ENCODE results near the gene LARGE1.

The LARGE1 gene

DNA sequence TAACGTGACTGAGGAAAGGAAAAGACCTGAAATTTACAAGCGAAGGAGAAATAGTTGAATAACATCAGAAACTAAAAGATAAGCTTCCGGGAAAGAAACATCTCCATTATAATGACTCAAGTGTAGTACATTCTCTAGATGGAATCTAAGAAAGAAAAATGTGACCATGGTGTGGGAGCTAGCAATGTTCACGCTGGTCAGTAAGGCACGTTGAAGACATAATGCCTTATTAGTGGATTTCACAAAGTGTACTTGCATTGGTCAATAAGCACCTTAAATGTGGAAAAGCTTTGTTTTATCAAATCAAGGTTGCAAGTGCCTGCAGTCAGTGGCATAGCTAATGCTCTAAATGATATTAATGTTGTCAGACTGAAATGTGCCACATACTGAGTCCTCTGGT, 2.8 kb upstream of the LARGE1 start:
- in situ Hi-C loops (cut with MboI; ENCODE audit: low sequenced_read_pairs, unreplicated experiment), result loop anchor here (10.0 kb wide), 1 partner anchor 182 kb away; no protein-coding TSS in a partner anchor
- no peak for DNase-seq (ENCODE audit: low spot score)
- TF ChIP-seq, protein P1, sequence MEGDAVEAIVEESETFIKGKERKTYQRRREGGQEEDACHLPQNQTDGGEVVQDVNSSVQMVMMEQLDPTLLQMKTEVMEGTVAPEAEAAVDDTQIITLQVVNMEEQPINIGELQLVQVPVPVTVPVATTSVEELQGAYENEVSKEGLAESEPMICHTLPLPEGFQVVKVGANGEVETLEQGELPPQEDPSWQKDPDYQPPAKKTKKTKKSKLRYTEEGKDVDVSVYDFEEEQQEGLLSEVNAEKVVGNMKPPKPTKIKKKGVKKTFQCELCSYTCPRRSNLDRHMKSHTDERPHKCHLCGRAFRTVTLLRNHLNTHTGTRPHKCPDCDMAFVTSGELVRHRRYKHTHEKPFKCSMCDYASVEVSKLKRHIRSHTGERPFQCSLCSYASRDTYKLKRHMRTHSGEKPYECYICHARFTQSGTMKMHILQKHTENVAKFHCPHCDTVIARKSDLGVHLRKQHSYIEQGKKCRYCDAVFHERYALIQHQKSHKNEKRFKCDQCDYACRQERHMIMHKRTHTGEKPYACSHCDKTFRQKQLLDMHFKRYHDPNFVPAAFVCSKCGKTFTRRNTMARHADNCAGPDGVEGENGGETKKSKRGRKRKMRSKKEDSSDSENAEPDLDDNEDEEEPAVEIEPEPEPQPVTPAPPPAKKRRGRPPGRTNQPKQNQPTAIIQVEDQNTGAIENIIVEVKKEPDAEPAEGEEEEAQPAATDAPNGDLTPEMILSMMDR (IDR thresholded peaks at IDR 0.05; ENCODE audit: borderline replicate concordance, control extremely low read depth, extremely low read depth, insufficient read depth, missing control alignments), result no peak

DNA sequence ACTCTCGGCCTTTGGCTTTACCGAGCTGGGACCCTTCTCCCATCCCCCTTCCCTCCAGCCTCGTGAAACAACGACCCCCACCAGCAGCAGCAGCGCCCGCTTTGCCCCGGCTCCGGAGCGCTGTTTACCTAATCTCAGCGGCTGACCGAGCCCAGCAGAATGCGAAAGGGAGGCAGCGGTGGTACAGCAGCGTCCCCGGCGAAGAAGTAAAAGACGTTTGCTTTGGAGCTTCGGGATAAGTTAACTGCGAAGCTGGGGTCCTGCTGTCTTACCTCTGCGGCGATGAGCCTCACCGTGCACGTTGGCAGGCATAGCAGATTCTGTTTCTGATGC, 2.0 kb upstream of the LARGE1 start:
- TF ChIP-seq, protein P1 (IDR thresholded peaks at IDR 0.05; ENCODE audit: borderline replicate concordance, control extremely low read depth, extremely low read depth, insufficient read depth, missing control alignments), result no peak
- in situ Hi-C loops (cut with MboI; ENCODE audit: low sequenced_read_pairs, unreplicated experiment), result loop anchor here (10.0 kb wide), 1 partner anchor 182 kb away; no protein-coding TSS in a partner anchor
- no peak for DNase-seq (ENCODE audit: low spot score)

DNA sequence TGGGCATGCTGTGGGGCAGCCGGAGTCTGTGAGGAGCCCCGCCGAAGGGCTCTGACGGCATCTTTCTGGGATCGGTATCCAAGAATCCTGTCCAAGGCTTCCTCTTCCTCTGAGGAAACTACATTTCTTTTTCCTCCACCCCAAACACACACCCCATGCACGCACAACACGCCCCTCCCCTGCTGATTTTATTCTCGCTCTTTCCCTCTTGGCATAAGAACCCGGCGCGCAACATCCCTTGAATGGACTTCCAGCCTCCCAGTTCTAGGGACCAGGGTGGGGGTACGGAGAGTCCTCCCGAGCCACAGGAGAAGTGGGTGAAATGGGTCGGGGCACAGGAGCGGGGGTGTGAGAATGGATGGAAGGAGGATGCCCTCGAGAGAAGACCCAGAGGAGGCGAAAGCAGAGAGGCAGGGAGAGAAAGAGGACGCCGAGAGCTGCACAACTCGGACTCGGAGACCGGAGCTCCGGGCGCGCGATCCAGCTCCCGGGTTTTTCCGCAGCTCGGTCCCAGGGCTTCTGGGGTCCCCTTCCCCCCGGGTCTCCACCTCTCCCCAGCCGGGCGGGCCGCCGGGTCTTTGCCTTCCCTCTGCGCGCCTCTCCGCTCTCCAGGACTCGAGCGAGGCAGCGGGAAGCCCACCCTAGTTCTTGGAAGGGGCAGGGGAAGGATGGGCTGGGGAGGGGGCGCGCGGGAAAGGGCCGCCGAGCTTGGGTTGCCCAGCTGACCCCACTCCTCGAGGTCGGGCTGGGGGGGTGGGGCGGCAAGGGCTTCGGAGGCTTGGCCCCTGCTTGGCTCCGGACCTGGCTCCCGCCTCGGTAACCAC, 1.5 kb upstream of the LARGE1 start:
- DNase-seq (ENCODE audit: low spot score), result peak; percentile 74
- in situ Hi-C loops (cut with MboI; ENCODE audit: low sequenced_read_pairs, unreplicated experiment), result loop anchor here (10.0 kb wide), 1 partner anchor 183 kb away; no protein-coding TSS in a partner anchor
- TF ChIP-seq, protein P1 (IDR thresholded peaks at IDR 0.05; ENCODE audit: borderline replicate concordance, control extremely low read depth, extremely low read depth, insufficient read depth, missing control alignments), result no peak

DNA sequence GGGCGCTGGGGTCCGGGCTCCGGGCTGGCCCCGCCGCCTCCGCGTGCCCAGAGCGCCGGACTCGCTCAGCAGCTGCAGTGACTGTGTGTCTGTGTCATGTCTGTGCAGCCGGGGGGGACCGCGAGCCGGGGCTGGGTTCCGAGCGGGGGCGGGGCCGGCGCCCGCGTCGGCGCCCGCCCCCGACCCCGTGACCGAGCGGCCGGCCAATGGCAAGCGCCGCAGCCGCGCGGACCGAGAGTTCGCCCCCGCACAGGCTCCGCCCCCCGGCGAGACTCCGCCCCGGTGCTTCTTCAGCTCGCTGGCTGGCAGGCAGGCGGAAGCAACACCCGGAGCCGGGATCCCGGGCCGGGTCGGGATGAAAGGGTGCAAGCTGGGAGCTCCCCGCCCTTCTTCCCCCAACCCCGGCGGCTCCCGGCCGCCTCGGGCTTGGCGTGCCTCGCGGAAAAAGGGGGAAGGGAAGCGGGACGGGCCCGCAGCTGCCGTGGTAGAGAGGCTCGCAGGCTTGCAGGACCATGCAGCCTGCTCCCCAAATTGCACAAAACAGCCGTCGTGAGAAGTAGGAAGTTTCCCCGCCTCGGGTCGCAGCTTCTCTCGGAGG, 750 bp upstream of the LARGE1 start:
- DNase-seq (ENCODE audit: low spot score), result peak; percentile 96
- TF ChIP-seq, protein P1 (IDR thresholded peaks at IDR 0.05; ENCODE audit: borderline replicate concordance, control extremely low read depth, extremely low read depth, insufficient read depth, missing control alignments), result no peak
- in situ Hi-C loops (cut with MboI; ENCODE audit: low sequenced_read_pairs, unreplicated experiment), result loop anchor here (10.0 kb wide), 1 partner anchor 184 kb away; no protein-coding TSS in a partner anchor

DNA sequence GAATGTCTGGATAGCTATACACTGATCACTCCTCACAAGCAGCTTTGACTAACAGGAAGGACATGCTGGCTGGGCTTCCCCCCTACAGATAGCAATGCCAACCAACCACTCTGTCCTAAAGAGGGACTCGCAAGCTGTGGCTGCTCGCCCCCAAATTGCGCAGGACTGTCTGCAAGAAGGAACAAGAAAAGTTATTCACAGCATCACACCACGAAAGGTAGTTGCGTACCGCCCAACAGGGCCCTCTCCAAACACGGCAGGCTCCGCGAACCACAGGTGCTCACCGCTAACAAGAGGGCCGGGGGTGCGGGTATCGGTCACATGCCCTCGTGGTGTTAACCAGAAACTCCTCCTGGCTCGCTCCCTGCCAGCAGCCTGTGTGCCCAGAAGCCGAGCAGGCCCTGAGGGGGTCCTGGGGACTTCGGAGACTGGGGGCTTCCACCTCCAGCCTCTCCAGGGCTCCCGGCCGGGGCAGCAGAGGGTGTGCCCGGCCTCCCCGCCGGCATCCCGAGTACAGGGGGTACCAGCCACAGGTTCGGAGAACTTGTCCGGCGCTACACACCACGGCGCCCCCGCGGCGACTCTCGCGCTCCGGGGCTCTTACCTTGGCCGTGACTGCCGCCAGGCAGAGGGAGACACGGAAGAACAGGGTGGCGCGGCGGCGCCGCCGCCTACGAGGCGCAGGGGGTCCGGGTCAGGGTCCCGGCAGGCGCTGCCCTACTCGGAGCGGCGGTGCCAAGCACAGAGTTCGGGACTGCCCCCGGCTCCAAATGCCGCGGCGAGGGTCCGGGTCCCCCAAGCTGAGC, 682 bp downstream of the LARGE1 start:
- in situ Hi-C loops (cut with MboI; ENCODE audit: low sequenced_read_pairs, unreplicated experiment), result loop anchor here (5.0 to 10.0 kb wide), 5 partner anchors 135 to 615 kb away; no protein-coding TSS in a partner anchor
- peak; percentile 40 for DNase-seq (ENCODE audit: low spot score)
- TF ChIP-seq, protein P1 (IDR thresholded peaks at IDR 0.05; ENCODE audit: borderline replicate concordance, control extremely low read depth, extremely low read depth, insufficient read depth, missing control alignments), result no peak
